H1 (cell line): ENCODE measurements around the gene COL11A2. TPM values are rescaled to one million over a fixed set of nuclear protein-coding genes. Genes with fewer than 3 reads are reported as not detected.

Source experiments
- BCL11A ChIP-seq, 2 experiments: IDR thresholded peaks; one replicate each; pipeline ENCODE4 v1.6.1; 2011; ENCODE audit warnings: low read depth in 2 of 2, low read length in 2 of 2, mild to moderate bottlenecking in 2 of 2
- CHD7 ChIP-seq: fragments of 300-600 bp; sonication (generic); IDR thresholded peaks from 2 replicates; pipeline ENCODE4 v1.7.1; 2012; ENCODE audit warnings: low read length, moderate library complexity, mild to moderate bottlenecking, inconsistent platforms; ENCODE audit not compliant: insufficient replicate concordance
- CTCF ChIP-seq, 3 experiments: IDR thresholded peaks; 1 replicate in 2 of 3; 2 replicates in 1 of 3; pipeline versions ENCODE4 v1.5.1 to v1.6.1; 2011; ENCODE audit warnings: low read length in 3 of 3, mild to moderate bottlenecking in 3 of 3, inconsistent platforms in 2 of 3, low read depth in 1 of 3, moderate library complexity in 1 of 3; ENCODE audit not compliant: insufficient read depth in 1 of 3; ENCODE audit errors: control extremely low read depth in 1 of 3
- E2F6 ChIP-seq: IDR thresholded peaks from 2 replicates; pipeline ENCODE4 v1.6.1; 2012; ENCODE audit warnings: inconsistent platforms
- EGR1 ChIP-seq: IDR thresholded peaks from 2 replicates; pipeline ENCODE4 v1.6.1; 2011; ENCODE audit warnings: low read depth, low read length, borderline replicate concordance
- EP300 ChIP-seq, 2 experiments: IDR thresholded peaks; 1 replicate in 1 of 2; 2 replicates in 1 of 2; pipeline ENCODE4 v1.6.1; 2011 to 2012; ENCODE audit warnings: low read depth in 2 of 2, low read length in 2 of 2, mild to moderate bottlenecking in 2 of 2, borderline replicate concordance in 1 of 2, inconsistent platforms in 1 of 2, moderate library complexity in 1 of 2
- polyA plus RNA-seq, 7 experiments: library from polyadenylated mRNA; depleted of rRNA in 3 of 7; stranded (reverse) in 5 of 7; unstranded in 2 of 7; fragments of >200 nt in 5 of 7; fragments of 200-250 nt in 2 of 7; gene quantifications; 1 replicate in 5 of 7; 2 replicates in 1 of 7; 4 replicates in 1 of 7; pipeline versions ENCODE4 v1.2.1 to v1.2.3, GENCODE V29; 2011 to 2013; ENCODE audit warnings: missing spikeins in 2 of 7, mixed read lengths in 2 of 7
- total RNA-seq: library from RNA; stranded (reverse); fragmentation: NEBNext Ultra II Directional; extraction: Animal tissue kit (Norgen Biotek cat#: 25700); gene quantifications from 2 replicates; pipeline ENCODE4 v1.2.1, GENCODE V29; 2021

The COL11A2 gene
- total and polyA plus RNA-seq, 2 of the 8 experiments (the other 6 are each of a cell fraction or from before 2014, with no cell fraction given) = 2.8 to 3.8 TPM

- no peak for TF ChIP-seq CHD7
- TF ChIP-seq BCL11A (IDR thresholded peaks at IDR 0.05; ENCODE audit: low read depth in 2 of 2, low read length in 2 of 2) = no peak
- TF ChIP-seq EP300 (IDR thresholded peaks at IDR 0.05; ENCODE audit: borderline replicate concordance in 1 of 2, low read depth in 2 of 2, low read length in 2 of 2) = no peak
- peak; percentile 75 for TF ChIP-seq EGR1
- TF ChIP-seq CTCF (IDR thresholded peaks at IDR 0.05; ENCODE audit: control extremely low read depth in 1 of 3, insufficient read depth in 1 of 3, low read depth in 1 of 3, low read length in 3 of 3) = no peak
- peak; percentile 10; the same call in 1 of the 2 replicates for TF ChIP-seq E2F6
Observed at GRCh38 chr6:33204415-33205190, 12.3 kb upstream of the COL11A2 start, which contains the start of gene HSD17B8 (continued).
